ENCODE data around the gene LRP1. TPM values are rescaled to one million over a fixed set of nuclear protein-coding genes. Genes with fewer than 3 reads are reported as not detected.

The LRP1 gene
- total RNA-seq, 1 donor from 2014 or later: 708 TPM

DNA sequence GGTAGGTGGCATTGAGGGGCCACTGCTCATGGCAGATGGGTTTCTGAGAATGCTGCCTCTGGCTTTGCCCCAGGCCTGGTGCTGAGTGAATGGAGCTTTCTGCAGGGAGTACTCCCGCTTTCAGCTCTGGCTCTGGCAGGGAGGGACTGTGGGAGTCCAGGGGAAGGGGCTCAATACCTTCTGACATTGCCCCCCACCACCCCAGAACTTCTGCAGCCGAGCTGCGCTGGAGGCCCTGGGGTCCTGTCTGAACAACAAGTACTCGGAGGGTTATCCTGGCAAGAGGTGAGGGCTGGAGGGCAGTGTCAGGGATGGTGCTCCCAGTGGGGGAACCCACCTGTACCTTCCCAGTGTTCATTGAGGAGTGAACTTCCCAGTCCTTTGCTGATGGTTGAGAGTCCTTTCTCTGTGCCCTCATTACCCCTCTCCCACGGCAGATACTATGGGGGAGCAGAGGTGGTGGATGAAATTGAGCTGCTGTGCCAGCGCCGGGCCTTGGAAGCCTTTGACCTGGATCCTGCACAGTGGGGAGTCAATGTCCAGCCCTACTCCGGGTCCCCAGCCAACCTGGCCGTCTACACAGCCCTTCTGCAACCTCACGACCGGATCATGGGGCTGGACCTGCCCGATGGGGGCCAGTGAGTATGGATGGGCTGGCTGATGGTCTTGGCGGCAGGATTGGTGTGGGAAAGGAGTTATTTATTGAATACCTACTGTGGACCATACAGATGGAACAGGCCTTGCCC is 103.2 kb downstream of the LRP1 start:
- peak overlapping the region in 1 of 2 donors; percentile 74 for H3K27ac ChIP-seq
- peaks cover 0 to 16% of the 10 kb centered on the region in 2 donors for H3K4me1 ChIP-seq
- peak overlapping the region in 1 of 2 donors; percentile 65 for H3K4me3 ChIP-seq
- H3K27me3 ChIP-seq: no peaks in the 10 kb centered on the region
- no peaks in the 10 kb centered on the region for H3K9me3 ChIP-seq
- TF ChIP-seq, protein P1, sequence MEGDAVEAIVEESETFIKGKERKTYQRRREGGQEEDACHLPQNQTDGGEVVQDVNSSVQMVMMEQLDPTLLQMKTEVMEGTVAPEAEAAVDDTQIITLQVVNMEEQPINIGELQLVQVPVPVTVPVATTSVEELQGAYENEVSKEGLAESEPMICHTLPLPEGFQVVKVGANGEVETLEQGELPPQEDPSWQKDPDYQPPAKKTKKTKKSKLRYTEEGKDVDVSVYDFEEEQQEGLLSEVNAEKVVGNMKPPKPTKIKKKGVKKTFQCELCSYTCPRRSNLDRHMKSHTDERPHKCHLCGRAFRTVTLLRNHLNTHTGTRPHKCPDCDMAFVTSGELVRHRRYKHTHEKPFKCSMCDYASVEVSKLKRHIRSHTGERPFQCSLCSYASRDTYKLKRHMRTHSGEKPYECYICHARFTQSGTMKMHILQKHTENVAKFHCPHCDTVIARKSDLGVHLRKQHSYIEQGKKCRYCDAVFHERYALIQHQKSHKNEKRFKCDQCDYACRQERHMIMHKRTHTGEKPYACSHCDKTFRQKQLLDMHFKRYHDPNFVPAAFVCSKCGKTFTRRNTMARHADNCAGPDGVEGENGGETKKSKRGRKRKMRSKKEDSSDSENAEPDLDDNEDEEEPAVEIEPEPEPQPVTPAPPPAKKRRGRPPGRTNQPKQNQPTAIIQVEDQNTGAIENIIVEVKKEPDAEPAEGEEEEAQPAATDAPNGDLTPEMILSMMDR (IDR thresholded peaks at IDR 0.05): no peak
- DNase-seq (ENCODE audit: low spot score in 2 of 2): no peak
- peaks cover 23 to 31% of the 10 kb centered on the region in 2 donors for H3K36me3 ChIP-seq
- intact Hi-C loops (cut with DNase I): no loop called here

DNA sequence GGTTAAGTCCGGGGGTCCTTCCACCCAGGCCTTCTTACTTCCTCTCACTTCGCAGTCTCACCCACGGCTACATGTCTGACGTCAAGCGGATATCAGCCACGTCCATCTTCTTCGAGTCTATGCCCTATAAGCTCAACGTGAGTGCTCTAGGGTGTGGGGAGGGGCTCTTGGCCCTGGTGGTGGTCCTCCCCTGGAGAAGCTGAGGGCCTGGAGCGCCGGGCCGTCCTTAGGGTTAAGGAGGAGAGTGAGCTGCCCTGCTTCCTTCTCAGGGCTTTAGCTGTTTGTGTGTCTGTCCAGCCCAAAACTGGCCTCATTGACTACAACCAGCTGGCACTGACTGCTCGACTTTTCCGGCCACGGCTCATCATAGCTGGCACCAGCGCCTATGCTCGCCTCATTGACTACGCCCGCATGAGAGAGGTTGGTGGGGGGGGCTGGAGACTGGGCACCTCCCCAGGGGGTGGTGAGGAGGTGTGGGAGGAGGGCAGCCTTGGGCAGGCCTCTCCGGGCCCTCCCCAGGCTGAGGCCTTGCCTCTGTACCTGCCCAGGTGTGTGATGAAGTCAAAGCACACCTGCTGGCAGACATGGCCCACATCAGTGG is 104.0 kb downstream of the LRP1 start:
- peaks cover 23 to 31% of the 10 kb centered on the region in 2 donors for H3K36me3 ChIP-seq
- no peaks in the 10 kb centered on the region for H3K9me3 ChIP-seq
- no peaks in the 10 kb centered on the region for H3K27me3 ChIP-seq
- peaks cover 0 to 12% of the 10 kb centered on the region in 2 donors for H3K4me1 ChIP-seq
- peak overlapping the region in 1 of 2 donors; percentile 0 for H3K27ac ChIP-seq
- H3K4me3 ChIP-seq: no peak overlapping the region
- DNase-seq (ENCODE audit: low spot score in 2 of 2): no peak
- intact Hi-C loops (cut with DNase I): no loop called here
- TF ChIP-seq, protein P1 (IDR thresholded peaks at IDR 0.05): no peak

DNA sequence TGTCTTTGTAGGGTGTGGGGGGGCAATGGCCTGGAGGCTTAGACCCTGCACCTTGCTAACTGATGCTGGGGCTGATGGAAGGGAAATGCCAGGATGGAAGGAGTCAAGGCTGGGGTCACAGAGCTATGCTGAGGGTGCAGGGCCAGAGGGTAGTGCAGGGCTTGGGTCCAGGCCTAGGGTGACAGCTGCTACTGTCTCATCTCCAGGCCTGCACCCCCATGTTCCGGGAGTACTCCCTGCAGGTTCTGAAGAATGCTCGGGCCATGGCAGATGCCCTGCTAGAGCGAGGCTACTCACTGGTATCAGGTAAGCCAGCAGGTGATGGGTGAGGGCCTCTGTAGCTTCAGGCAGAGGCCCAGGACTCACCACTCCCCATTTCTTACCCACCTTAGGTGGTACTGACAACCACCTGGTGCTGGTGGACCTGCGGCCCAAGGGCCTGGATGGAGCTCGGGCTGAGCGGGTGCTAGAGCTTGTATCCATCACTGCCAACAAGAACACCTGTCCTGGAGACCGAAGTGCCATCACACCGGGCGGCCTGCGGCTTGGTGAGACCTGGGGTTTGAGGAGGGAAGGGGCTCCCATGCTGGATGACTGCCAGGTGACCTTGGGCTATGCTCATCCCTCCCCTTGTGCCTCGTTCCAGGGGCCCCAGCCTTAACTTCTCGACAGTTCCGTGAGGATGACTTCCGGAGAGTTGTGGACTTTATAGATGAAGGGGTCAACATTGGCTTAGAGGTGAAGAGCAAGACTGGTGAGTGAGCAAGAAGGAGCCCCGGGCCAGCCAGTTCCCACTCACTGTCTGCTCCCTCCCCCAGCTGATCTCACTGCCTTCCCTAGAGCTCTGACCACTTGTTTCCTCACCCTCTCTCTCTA is 105.3 kb downstream of the LRP1 start:
- intact Hi-C loops (cut with DNase I): no loop called here

DNA sequence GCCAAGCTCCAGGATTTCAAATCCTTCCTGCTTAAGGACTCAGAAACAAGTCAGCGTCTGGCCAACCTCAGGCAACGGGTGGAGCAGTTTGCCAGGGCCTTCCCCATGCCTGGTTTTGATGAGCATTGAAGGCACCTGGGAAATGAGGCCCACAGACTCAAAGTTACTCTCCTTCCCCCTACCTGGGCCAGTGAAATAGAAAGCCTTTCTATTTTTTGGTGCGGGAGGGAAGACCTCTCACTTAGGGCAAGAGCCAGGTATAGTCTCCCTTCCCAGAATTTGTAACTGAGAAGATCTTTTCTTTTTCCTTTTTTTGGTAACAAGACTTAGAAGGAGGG is 105.9 kb downstream of the LRP1 start:
- H3K9me3 ChIP-seq: no peaks in the 10 kb centered on the region
- peaks cover 10 to 22% of the 10 kb centered on the region in 2 donors for H3K4me1 ChIP-seq
- peak overlapping the region; percentile 65 to 74 for H3K27ac ChIP-seq
- peaks cover 8% of the 10 kb centered on the region for H3K27me3 ChIP-seq
- peaks cover 23 to 31% of the 10 kb centered on the region in 2 donors for H3K36me3 ChIP-seq
- TF ChIP-seq, protein P1 (IDR thresholded peaks at IDR 0.05): no peak
- no peak for DNase-seq (ENCODE audit: low spot score in 2 of 2)
- H3K4me3 ChIP-seq: no peak overlapping the region
- intact Hi-C loops (cut with DNase I): no loop called here

More for the DNA sequence above, 105.3 kb downstream of the LRP1 start:
- Histone ChIP-seq H3K27me3 (peaks cover 8% of the 10 kb centered on the region), H3K4me3 (no peak overlapping the region), H3K36me3 (peaks cover 23 to 31% of the 10 kb centered on the region in 2 donors), H3K9me3 (no peaks in the 10 kb centered on the region), H3K27ac (peak overlapping the region in 1 of 2 donors; percentile 74), H3K4me1 (peaks cover 6 to 20% of the 10 kb centered on the region in 2 donors)
- TF ChIP-seq, protein P1 (IDR thresholded peaks at IDR 0.05): no peak
- DNase-seq (ENCODE audit: low spot score in 2 of 2): no peak

DNA sequence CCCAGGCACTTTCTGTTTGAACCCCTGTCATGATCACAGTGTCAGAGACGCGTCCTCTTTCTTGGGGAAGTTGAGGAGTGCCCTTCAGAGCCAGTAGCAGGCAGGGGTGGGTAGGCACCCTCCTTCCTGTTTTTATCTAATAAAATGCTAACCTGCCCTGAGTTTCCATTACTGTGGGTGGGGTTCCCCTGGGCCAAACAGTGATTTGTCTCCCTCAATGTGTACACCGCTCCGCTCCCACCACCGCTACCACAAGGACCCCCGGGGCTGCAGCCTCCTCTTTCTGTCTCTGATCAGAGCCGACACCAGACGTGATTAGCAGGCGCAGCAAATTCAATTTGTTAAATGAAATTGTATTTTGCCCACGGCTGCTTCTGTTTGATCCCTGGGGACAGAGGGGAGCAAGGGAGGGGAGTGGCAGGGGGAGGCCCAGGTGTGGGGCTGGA is 106.3 kb downstream of the LRP1 start:
- H3K27me3 ChIP-seq: peaks cover 8% of the 10 kb centered on the region
- H3K27ac ChIP-seq: peak overlapping the region; percentile 65 to 74

More for the DNA sequence above, 106.3 kb downstream of the LRP1 start:
- Histone ChIP-seq H3K4me1 (peaks cover 13 to 25% of the 10 kb centered on the region in 2 donors), H3K36me3 (peaks cover 23 to 31% of the 10 kb centered on the region in 2 donors), H3K4me3 (no peak overlapping the region), H3K9me3 (no peaks in the 10 kb centered on the region)
- TF ChIP-seq, protein P1 (IDR thresholded peaks at IDR 0.05): no peak
- DNase-seq (ENCODE audit: low spot score in 2 of 2): no peak
- intact Hi-C loops (cut with DNase I): loop anchor here (5.0 kb wide), 1 partner anchor 482 kb away; the partner anchor contains the start of gene PRIM1
